K562 (cell line): Measurements from ENCODE around the gene PPDPF. TPM values are rescaled to one million over a fixed set of nuclear protein-coding genes. Genes with fewer than 3 reads are reported as not detected.

ENCODE experiments used
- ATAC-seq: fragments of 200-7000 bp; cut with Tn5 transposase; 3 replicates; pipeline ENCODE4 v1.9.1; 2020; ENCODE audit warnings: moderate library complexity
- BruUV-seq: library from RNA; stranded (reverse); fragments of 400-500 nt; replicated peaks from 2 replicates; lab custom pipeline; 2021; lab: Mats Ljungman, UMichigan
- CTCF ChIA-PET: fragments of 300-600 bp; formaldehyde crosslinking; extraction: SDS; loops from one replicate; lab custom pipeline; 2021; ENCODE audit warnings: low intra/inter-chr PET ratio; lab: Yijun Ruan, JAX
- POLR2A ChIA-PET: fragments of 300-600, 350-650 bp; sonication (Branson Sonifier 250); formaldehyde crosslinking; extraction: SDS; loops from one replicate; lab custom pipeline; 2021; ENCODE audit warnings: antibody characterized with exemption, inconsistent platforms; lab: Yijun Ruan, JAX
- DNase-seq, 4 experiments: peaks; one replicate each; pipeline versions ENCODE4 v3.0.0 to v3.0.0-alpha.2; 2011 to 2018; ENCODE audit warnings: low spot score in 3 of 4, mixed read lengths in 3 of 4; ENCODE audit errors: extremely low read depth in 1 of 4
- FAIRE-seq: peaks from 2 replicates; lab custom pipeline; 2011; peaks lifted over from hg19 to GRCh38; lab: Jason Lieb, UNC
- H2AFZ ChIP-seq: 2 replicates; pipeline ENCODE4 v1.6.0; 2011; ENCODE audit warnings: low read depth, low read length, control low read depth, inconsistent platforms
- H3K27ac ChIP-seq: fragments of 200-600 bp; 3 replicates; pipeline ENCODE4 v1.8.0; 2011; ENCODE audit warnings: low read depth, mild to moderate bottlenecking, control low read depth, inconsistent platforms, low read length, moderate library complexity, mixed read lengths; ENCODE audit errors: extremely low read depth
- H3K27me3 ChIP-seq, 2 experiments: fragments of 300-600 bp in 1 of 2; 2 replicates in 1 of 2; 3 replicates in 1 of 2; pipeline versions ENCODE4 v1.6.0 to v1.8.0; 2011; ENCODE audit warnings: inconsistent platforms in 2 of 2, low read length in 2 of 2, mild to moderate bottlenecking in 1 of 2, mixed read lengths in 1 of 2, moderate library complexity in 1 of 2; ENCODE audit not compliant: control insufficient read depth in 2 of 2, insufficient read depth in 2 of 2
- H3K36me3 ChIP-seq: fragments of 300-600 bp; 3 replicates; pipeline ENCODE4 v1.8.0; 2011; ENCODE audit warnings: mild to moderate bottlenecking, low read length, inconsistent platforms; ENCODE audit not compliant: control insufficient read depth, insufficient read depth
- H3K4me1 ChIP-seq, 2 experiments: fragments of 200-600 bp in 1 of 2; replicated peaks in 1 of 2; 2 replicates in 1 of 2; 3 replicates in 1 of 2; pipeline versions ENCODE4 v1.5.1 to v1.8.0; 2011; ENCODE audit warnings: inconsistent platforms in 2 of 2, low read length in 2 of 2, mild to moderate bottlenecking in 1 of 2, mixed read lengths in 1 of 2, moderate library complexity in 1 of 2; ENCODE audit not compliant: control insufficient read depth in 2 of 2, insufficient read depth in 2 of 2
- H3K4me2 ChIP-seq: 2 replicates; pipeline ENCODE4 v1.6.1; 2011; ENCODE audit warnings: low read length, control low read depth, inconsistent platforms, mixed read lengths; ENCODE audit not compliant: insufficient read depth
- H3K4me3 ChIP-seq: fragments of 200-600 bp; sonication (generic), shearing (Covaris generic); 2 replicates; pipeline ENCODE4 v1.5.1; 2016; ENCODE audit warnings: control low read depth, inconsistent platforms
- H3K79me2 ChIP-seq: fragments of 200-600 bp; 3 replicates; pipeline ENCODE4 v1.8.0; 2011; ENCODE audit warnings: low read length, inconsistent platforms; ENCODE audit not compliant: control insufficient read depth, insufficient read depth
- H3K9ac ChIP-seq, 2 experiments: 2 replicates each; pipeline versions ENCODE4 v1.6.0 to v1.6.1; 2011; ENCODE audit warnings: low read depth in 2 of 2, low read length in 2 of 2, control low read depth in 1 of 2, inconsistent platforms in 1 of 2, mild to moderate bottlenecking in 1 of 2, mixed read lengths in 1 of 2; ENCODE audit not compliant: insufficient read depth in 1 of 2
- H3K9me1 ChIP-seq: one replicate; pipeline ENCODE4 v1.6.0; 2011; ENCODE audit warnings: inconsistent platforms, mild to moderate bottlenecking, low read length, moderate library complexity; ENCODE audit not compliant: control insufficient read depth, insufficient read depth
- H3K9me3 ChIP-seq: replicated peaks from 2 replicates; pipeline ENCODE4 v1.5.1; 2011; ENCODE audit warnings: low read depth, low read length, inconsistent platforms; ENCODE audit not compliant: control insufficient read depth, insufficient read depth
- H4K20me1 ChIP-seq: replicated peaks from 2 replicates; pipeline ENCODE4 v1.6.1; 2011; ENCODE audit warnings: low read length, inconsistent platforms, mixed read lengths; ENCODE audit not compliant: control insufficient read depth, insufficient read depth
- CHAMP1 ChIP-seq: fragments of 450-650 bp; IDR thresholded peaks from 2 replicates; pipeline ENCODE4 v1.6.1; 2016; ENCODE audit warnings: mild to moderate bottlenecking
- ESRRB ChIP-seq: fragments of 250-450 bp; sonication (Bioruptor Pico); IDR thresholded peaks from 2 replicates; pipeline ENCODE4 v1.5.0; 2020; ENCODE audit warnings: mild to moderate bottlenecking, moderate library complexity, borderline replicate concordance
- ETS1 ChIP-seq: conservative IDR thresholded peaks from 2 replicates; pipeline ENCODE4 v1.6.1; 2011; ENCODE audit warnings: low read depth, mild to moderate bottlenecking, low read length; ENCODE audit not compliant: control insufficient read depth
- FOXJ2 ChIP-seq: fragments of 200-800 bp; sonication (Bioruptor generic); IDR thresholded peaks from 2 replicates; pipeline ENCODE4 v1.6.1; 2016; ENCODE audit warnings: missing genetic modification characterization, missing compliant biosample characterization
- IRF9 ChIP-seq: fragments of 450-650 bp; IDR thresholded peaks from 2 replicates; pipeline ENCODE4 v1.6.1; 2016; ENCODE audit warnings: missing biosample characterization, missing genetic modification characterization
- MAZ ChIP-seq, 2 experiments: fragments of 450-650 bp in 1 of 2; sonication (generic) in 1 of 2; formaldehyde crosslinking; IDR thresholded peaks in 1 of 2; conservative IDR thresholded peaks in 1 of 2; 2 replicates each; pipeline versions ENCODE4 v1.4.0 to v1.5.0; 2020; ENCODE audit warnings: mild to moderate bottlenecking in 1 of 2, missing genetic modification reagents in 1 of 2
- MYC ChIP-seq, 2 experiments: fragments of 250-450 bp in 1 of 2; sonication (Bioruptor Pico) in 1 of 2; IDR thresholded peaks; 2 replicates each; pipeline versions ENCODE4 v1.5.1 to v1.6.1; 2012 to 2021; ENCODE audit warnings: low read depth in 2 of 2, borderline replicate concordance in 1 of 2, improper control_type of control experiment in 1 of 2, low read length in 1 of 2, mild to moderate bottlenecking in 1 of 2, moderate library complexity in 1 of 2
- RBFOX2 ChIP-seq: fragments of 200-400 bp; formaldehyde crosslinking; IDR thresholded peaks from 2 replicates; pipeline ENCODE4 v1.6.1; 2017; ENCODE audit warnings: low read depth, mild to moderate bottlenecking, low read length, moderate library complexity
- SMAD2 ChIP-seq: fragments of 150-350 bp; IDR thresholded peaks from 2 replicates; pipeline ENCODE4 v1.6.1; 2014; ENCODE audit warnings: low read depth, mild to moderate bottlenecking, low read length
- ZKSCAN1 ChIP-seq: fragments of 150-350 bp; IDR thresholded peaks from 2 replicates; pipeline ENCODE4 v1.6.1; 2016; ENCODE audit warnings: low read depth, low read length
- ZNF146 ChIP-seq: IDR thresholded peaks from one replicate; pipeline ENCODE4 v1.6.1; 2018; ENCODE audit warnings: missing compliant biosample characterization; ENCODE audit not compliant: unreplicated experiment
- ZNF583 ChIP-seq: fragments of 250-450 bp; sonication (Bioruptor Pico); IDR thresholded peaks from 2 replicates; pipeline ENCODE4 v1.4.0; 2020
- ZNF655 ChIP-seq: fragments of 250-450 bp; sonication (Bioruptor Pico); IDR thresholded peaks from 2 replicates; pipeline ENCODE4 v1.5.0; 2021
- WGBS: fragments of 100-300 bp; shearing (Covaris generic); methylation state at CpG from one replicate; pipeline ENCODE4 v1.1.6; 2016; ENCODE audit warnings: low coverage, mixed read lengths; ENCODE audit not compliant: insufficient coverage; ENCODE audit errors: missing lambda C conversion rate; 5-methylcytosine and 5-hydroxymethylcytosine counted together
- in situ Hi-C: fragments of 300-500 bp; cut with MboI; formaldehyde crosslinking; loops from 4 replicates; pipeline ENCODE4 v1.15.0; 2018; ENCODE audit warnings: inconsistent platforms, mixed read lengths
- intact Hi-C: fragments of 100-400 bp; cut with micrococcal nuclease; formaldehyde crosslinking; loops from 2 replicates; pipeline ENCODE4 v1.14.2; 2022
- polyA plus RNA-seq, 8 experiments: library from polyadenylated mRNA; depleted of rRNA in 4 of 8; stranded (reverse) in 5 of 8; unstranded in 3 of 8; fragments of >200 nt; fragmentation: Nextera tagmentation in 2 of 8; fragmentation: Illumina TruSeq in 1 of 8; extraction: Ambion mirVana in 2 of 8; extraction: Trizol in 1 of 8; gene quantifications; 2 replicates each; pipeline versions ENCODE4 v1.2.1 to v1.2.3, GENCODE V29; 2011 to 2014; ENCODE audit warnings: inconsistent platforms in 1 of 8, missing spikeins in 1 of 8
- total RNA-seq, 7 experiments: library from RNA; depleted of rRNA in 6 of 7; stranded (reverse); fragments of >200 nt in 6 of 7; fragmentation: Illumina TruSeq in 2 of 7; extraction: Trizol in 2 of 7; gene quantifications; 2 replicates each; pipeline versions ENCODE4 v1.2.1 to v1.2.3, GENCODE V29; 2011 to 2021; ENCODE audit warnings: low replicate concordance in 1 of 7

The PPDPF gene
- total and polyA plus RNA-seq, 9 of the 15 experiments (the other 6 are each of a cell fraction or from before 2014, with no cell fraction given), result 0.77 to 233 (median 10.5) TPM

- Histone ChIP-seq H3K79me2 (no peaks in the 10 kb centered on the region), H4K20me1 (no peaks in the 10 kb centered on the region), H3K27ac (no peak overlapping the region), H3K4me3 (no peak overlapping the region), H3K9ac (peak overlapping the region in 1 of 2 experiments; percentile 52; a peak in 2 of 4 replicates), H3K4me2 (no peak overlapping the region), H3K27me3 (peaks cover 0 to 24% of the 10 kb centered on the region in 2 experiments; a peak in 2 of 5 replicates), H2AFZ (no peak overlapping the region), H3K9me1 (no peaks in the 10 kb centered on the region), H3K9me3 (no peaks in the 10 kb centered on the region), H3K4me1 (peaks cover 0 to 91% of the 10 kb centered on the region in 2 experiments; a peak in 3 of 5 replicates), H3K36me3 (no peaks in the 10 kb centered on the region)
- no peak for FAIRE-seq
- POLR2A ChIA-PET, result interaction anchor here (0.6 to 1.0 kb wide), 3 partner anchors 10 to 198 kb away, joined by 3 read pairs; no protein-coding TSS in a partner anchor
- intact Hi-C loops (no loop called here), in situ Hi-C loops (no loop called here)
- no peak for DNase-seq
- ATAC-seq, result peak; percentile 17; the same call in 2 of the 3 replicates
- 37% methylated on average over 26 of the region's 37 CpGs for WGBS
- CTCF ChIA-PET, result interaction anchor here (0.6 kb wide), 1 partner anchor 127 kb away, joined by 3 read pairs; no protein-coding TSS in a partner anchor
- no TSS peak for BruUV-seq
- TF ChIP-seq ESRRB (CRISPR knock-in tag) (no peak), SMAD2 (no peak), FOXJ2 (tag) (no peak), ZNF583 (CRISPR knock-in tag) (no peak), ETS1 (no peak), RBFOX2 (no peak), MYC (IDR thresholded peaks at IDR 0.05; ENCODE audit: low read depth, low read length) (no peak), MYC (CRISPR knock-in tag; IDR thresholded peaks at IDR 0.05; ENCODE audit: borderline replicate concordance, low read depth) (no peak), IRF9 (tag) (no peak), MAZ (CRISPR knock-in tag; conservative IDR thresholded peaks at IDR 0.05 in 1 of 2, IDR thresholded peaks at IDR 0.05 in 1 of 2) (no peak), ZNF146 (CRISPR knock-in tag) (no peak), ZNF655 (CRISPR knock-in tag) (no peak), ZKSCAN1 (peak; percentile 97), CHAMP1 (no peak)
Observed at GRCh38 chr20:63567386-63568169, 47.0 kb downstream of the PPDPF start.
